Right ventricle myocardium inferior (tissue), 1 donor: ENCODE results near the gene HPN. TPM values are rescaled to one million over a fixed set of nuclear protein-coding genes. Genes with fewer than 3 reads are reported as not detected.
"Not testable (repeated sequence)": the region's sequence is repeated elsewhere in the genome, so short reads cannot be mapped to it uniquely, and the experiment has no call there.

Experiments used
- ATAC-seq: fragments of 200-7000 bp; cut with Tn5 transposase; one replicate; pipeline ENCODE4 v1.9.1; 2020; ENCODE audit warnings: mild to moderate bottlenecking, moderate library complexity
- DNase-seq: peaks from one replicate; pipeline ENCODE4 v3.0.0; 2021; ENCODE audit errors: missing footprints
- intact Hi-C: fragments of 100-400 bp; cut with DNase I; formaldehyde crosslinking; loops from one replicate; pipeline ENCODE4 v1.11.0; 2022
- long read RNA-seq: library from polyadenylated mRNA; unstranded; transcript quantifications from one replicate; pipeline ENCODE4 v2.0.0, GENCODE V29; 2021
- total RNA-seq: library from RNA; stranded (reverse); fragmentation: NEBNext Ultra II Directional; extraction: Animal tissue kit (Norgen Biotek cat#: 25700); gene quantifications from one replicate; pipeline ENCODE4 v1.2.1, GENCODE V29; 2021
- donor health status: DM: no; HTN: yes; CAD: no; lungs with severe emphysema.

Gene HPN
- 5.5 TPM for total RNA-seq
- long read RNA-seq, partial matches to known transcripts = 8 of 15 reads
- long read RNA-seq, other reads (novel, unspliced or antisense) = 7 of 15 reads

GRCh38 chr19:35041548-35042055 is at the start of gene HPN:
TSS of gene HPN (plus strand) at chr19:35041721. CDS start at chr19:35042507, 786 bp downstream.
- DNase-seq (no peak), ATAC-seq (no peak)
- intact Hi-C loops = loop anchor here (5.0 to 10.0 kb wide), 3 partner anchors 101 to 307 kb away; partner anchors contain the start of genes FXYD7, USF2 and ZNF181

GRCh38 chr19:34992582-34992981 is 48.9 kb upstream of the HPN start:
- DNase-seq, ATAC-seq, intact Hi-C loops: not testable (repeated sequence)

- intact Hi-C loops = no loop called here
- DNase-seq (peak; percentile 51), ATAC-seq (no peak)
Observed at GRCh38 chr19:34994286-34994642, 47.3 kb upstream of the HPN start.

- DNase-seq = peak; percentile 39
- intact Hi-C loops = no loop called here
Observed at GRCh38 chr19:34994643-34995541, 46.6 kb upstream of the HPN start.

GRCh38 chr19:34995551-34995950 is 46.0 kb upstream of the HPN start:
- intact Hi-C loops = no loop called here
- ATAC-seq = no peak

More at GRCh38 chr19:34994643-34995541, 46.6 kb upstream of the HPN start:
- ATAC-seq = peak; percentile 24

GRCh38 chr19:34997071-34997617 is 44.4 kb upstream of the HPN start:
- DNase-seq (peak; percentile 35), ATAC-seq (no peak)
- intact Hi-C loops = no loop called here

More at GRCh38 chr19:34995551-34995950, 46.0 kb upstream of the HPN start:
- DNase-seq = peak; percentile 30

GRCh38 chr19:34998224-34998623 is 43.3 kb upstream of the HPN start:
- DNase-seq = peak; percentile 20
- ATAC-seq, intact Hi-C loops: not testable (repeated sequence)

- ATAC-seq (peak; percentile 18), DNase-seq (peak; percentile 33)
- intact Hi-C loops = no loop called here
Observed at GRCh38 chr19:34998777-34999497, 42.6 kb upstream of the HPN start.

- peak; percentile 96 for DNase-seq
- peak; percentile 96 for ATAC-seq
- intact Hi-C loops = no loop called here
Observed at GRCh38 chr19:34999498-35000337, 41.8 kb upstream of the HPN start, which contains the start of gene GRAMD1A. TSS of gene GRAMD1A (plus strand) at chr19:35000323. CDS start at chr19:35000479, 156 bp downstream.

- ATAC-seq (no peak), DNase-seq (no peak)
- intact Hi-C loops = no loop called here
Observed at GRCh38 chr19:35000338-35000646, 41.2 kb upstream of the HPN start.

- peak; percentile 71 for DNase-seq
- no peak for ATAC-seq
- intact Hi-C loops = no loop called here
Observed at GRCh38 chr19:35000647-35001501, 40.6 kb upstream of the HPN start.

- DNase-seq = peak; percentile 20
- ATAC-seq = no peak
- intact Hi-C loops = no loop called here
Observed at GRCh38 chr19:35002037-35002535, 39.4 kb upstream of the HPN start.

GRCh38 chr19:35004517-35005255 is 36.8 kb upstream of the HPN start:
- DNase-seq (peak; percentile 21), ATAC-seq (no peak)
- intact Hi-C loops = no loop called here

- ATAC-seq = no peak
- peak; percentile 40 for DNase-seq
- intact Hi-C loops = no loop called here
Observed at GRCh38 chr19:35005256-35005977, 36.1 kb upstream of the HPN start.

GRCh38 chr19:35006007-35006341 is 35.5 kb upstream of the HPN start:
- ATAC-seq, intact Hi-C loops: not testable (repeated sequence)
- DNase-seq = peak; percentile 15
